Heart left ventricle (tissue), 13 donors: ENCODE data around the gene TPK1.

Experiments
- POLR2A ChIP-seq, 2 donors: fragments of 450-650 bp; IDR thresholded peaks; one replicate each; pipeline ENCODE4 v1.6.1; 2017; ENCODE audit warnings: antibody characterized with exemption in 2 of 2, mild to moderate bottlenecking in 2 of 2, moderate library complexity in 2 of 2
- TF ChIP-seq, protein P1 (sequence below), 12 donors: fragments of 200-600 bp; sonication (generic) in 4 of 12; IDR thresholded peaks; one replicate each; pipeline versions ENCODE4 v1.5.0 to v1.8.0; 2018 to 2022; ENCODE audit warnings: antibody characterized with exemption in 12 of 12, mild to moderate bottlenecking in 5 of 12
- donor health status: ischemic (EF 13 %, LVEDD 7.1; RV severe dilation, severe dysfunction).
- donor health status: DM: no; HTN: yes; CAD: no.
- donor health status: DM: no; HTN: no; CAD: no.
- donor health status: ischemic (EF 25% LVEDD 6.9; RV normal size, moderate dysfunction).
- donor health status: ischemic (EF 25% LVEDD 5.7; RV mildly dilated, moderate dysfunction).
- donor health status: ischemic (EF 35%, LVEDD 5.7; RV mildly dilated, moderate dysfunction).
- donor health status: nonischemic (EF 11% LVEDD 7.7; RV severe dilation, severe dysfunction).
- donor health status: DM: yes; HTN: yes; CAD: no.
- donor health status: PGD.
- donor health status: ischemic (EF 29% LVEDD 5.4; RV normal size, mild dysfunction).
- donor health status: nonischemic (EF 23%, LVEDD 6.1; RV moderate dilation, normal function).

DNA sequence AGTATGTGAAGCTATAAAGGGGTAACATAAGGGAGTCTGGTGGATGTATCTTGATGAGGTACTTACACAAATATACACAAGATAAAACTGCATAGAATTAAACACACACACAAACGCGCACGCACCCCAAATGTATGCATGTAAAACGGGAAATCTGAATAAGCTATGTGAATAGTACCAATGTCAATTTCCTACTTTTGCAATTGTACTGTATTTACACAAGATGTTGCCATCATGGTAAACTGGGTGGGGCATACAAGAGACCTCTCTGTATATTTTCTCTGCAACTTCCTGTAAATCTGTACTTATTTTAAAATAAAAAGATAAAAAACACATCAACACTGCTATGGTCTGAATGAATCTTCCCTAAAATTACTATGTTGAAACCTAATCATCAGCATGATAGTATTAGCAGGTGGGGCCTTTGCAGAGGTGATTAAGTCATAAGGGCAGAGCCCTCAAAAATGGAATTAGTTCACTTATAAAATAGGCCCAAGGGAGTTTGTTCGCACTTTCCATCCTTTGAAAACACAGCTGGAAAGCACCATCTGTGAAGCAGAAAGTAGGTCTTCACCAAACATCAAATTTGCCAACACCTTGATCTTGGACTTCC, 30.1 kb downstream of the TPK1 start:
- TF ChIP-seq POLR2A (IDR thresholded peaks at IDR 0.05) = no peak
- TF ChIP-seq, protein P1, sequence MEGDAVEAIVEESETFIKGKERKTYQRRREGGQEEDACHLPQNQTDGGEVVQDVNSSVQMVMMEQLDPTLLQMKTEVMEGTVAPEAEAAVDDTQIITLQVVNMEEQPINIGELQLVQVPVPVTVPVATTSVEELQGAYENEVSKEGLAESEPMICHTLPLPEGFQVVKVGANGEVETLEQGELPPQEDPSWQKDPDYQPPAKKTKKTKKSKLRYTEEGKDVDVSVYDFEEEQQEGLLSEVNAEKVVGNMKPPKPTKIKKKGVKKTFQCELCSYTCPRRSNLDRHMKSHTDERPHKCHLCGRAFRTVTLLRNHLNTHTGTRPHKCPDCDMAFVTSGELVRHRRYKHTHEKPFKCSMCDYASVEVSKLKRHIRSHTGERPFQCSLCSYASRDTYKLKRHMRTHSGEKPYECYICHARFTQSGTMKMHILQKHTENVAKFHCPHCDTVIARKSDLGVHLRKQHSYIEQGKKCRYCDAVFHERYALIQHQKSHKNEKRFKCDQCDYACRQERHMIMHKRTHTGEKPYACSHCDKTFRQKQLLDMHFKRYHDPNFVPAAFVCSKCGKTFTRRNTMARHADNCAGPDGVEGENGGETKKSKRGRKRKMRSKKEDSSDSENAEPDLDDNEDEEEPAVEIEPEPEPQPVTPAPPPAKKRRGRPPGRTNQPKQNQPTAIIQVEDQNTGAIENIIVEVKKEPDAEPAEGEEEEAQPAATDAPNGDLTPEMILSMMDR (IDR thresholded peaks at IDR 0.05) = no peak
